Naive thymus-derived CD4-positive, alpha-beta T cell (primary cell): Measurements from ENCODE around the gene GPR146. TPM values are rescaled to one million over a fixed set of nuclear protein-coding genes. Genes with fewer than 3 reads are reported as not detected.
A peak's percentile ranks its signal among the peaks of the same experiment; 100 is the strongest.

Experiments used
- ATAC-seq: fragments of 150-1000 bp; cut with Tn5 transposase; 2 replicates; pipeline ENCODE4 v1.10.0; 2021; ENCODE audit warnings: mild to moderate bottlenecking, moderate library complexity
- CTCF ChIA-PET: fragments of 350-600 bp; sonication (Branson Sonifier 250); formaldehyde crosslinking; loops from one replicate; lab custom pipeline; 2021; ENCODE audit warnings: antibody characterized with exemption; lab: Charles Lee
- POLR2A ChIA-PET: fragments of 350-600 bp; sonication (Branson Sonifier 250); formaldehyde crosslinking; loops from one replicate; lab custom pipeline; 2021; ENCODE audit warnings: antibody characterized with exemption, inconsistent platforms; lab: Charles Lee
- DNase-seq, 9 donors: peaks; one replicate each; pipeline versions ENCODE4 v3.0.0 to v3.0.0-alpha.2; 2020 to 2022; ENCODE audit warnings: mixed read lengths in 1 of 9
- H3K27ac ChIP-seq: one replicate; pipeline ENCODE4 v1.7.0; 2013; ENCODE audit warnings: mild to moderate bottlenecking, low read depth, low read length, moderate library complexity
- H3K27me3 ChIP-seq, 2 donors: one replicate each; pipeline ENCODE4 v1.7.0; 2013; ENCODE audit warnings: low read length in 2 of 2, mild to moderate bottlenecking in 2 of 2, moderate library complexity in 2 of 2; ENCODE audit not compliant: control insufficient read depth in 2 of 2, insufficient read depth in 2 of 2
- H3K36me3 ChIP-seq, 3 experiments: 1 replicate in 2 of 3; 2 replicates in 1 of 3; pipeline ENCODE4 v1.7.0; 2013; ENCODE audit warnings: low read length in 3 of 3, mild to moderate bottlenecking in 3 of 3, moderate library complexity in 1 of 3; ENCODE audit not compliant: insufficient read depth in 3 of 3, control insufficient read depth in 2 of 3
- H3K4me1 ChIP-seq, 2 donors: one replicate each; pipeline ENCODE4 v1.7.0; 2013; ENCODE audit warnings: low read length in 2 of 2, mild to moderate bottlenecking in 2 of 2, moderate library complexity in 1 of 2; ENCODE audit not compliant: control insufficient read depth in 2 of 2, insufficient read depth in 2 of 2
- H3K4me3 ChIP-seq: 2 replicates; pipeline ENCODE4 v1.7.0; 2013; ENCODE audit warnings: mild to moderate bottlenecking, low read length
- H3K9me3 ChIP-seq, 3 experiments: 1 replicate in 2 of 3; 2 replicates in 1 of 3; pipeline ENCODE4 v1.7.0; 2013; ENCODE audit warnings: low read length in 3 of 3; ENCODE audit not compliant: control insufficient read depth in 2 of 3
- H3K27ac Mint-ChIP-seq, 9 donors: one replicate each; pipeline ENCODE4 v1.8.0; 2020 to 2022; ENCODE audit warnings: mixed read lengths in 9 of 9, mild to moderate bottlenecking in 8 of 9, moderate library complexity in 5 of 9, inconsistent platforms in 2 of 9
- H3K27me3 Mint-ChIP-seq, 5 donors: one replicate each; pipeline ENCODE4 v1.8.0; 2021 to 2022; ENCODE audit warnings: mixed read lengths in 5 of 5, mild to moderate bottlenecking in 1 of 5
- H3K36me3 Mint-ChIP-seq, 5 donors: one replicate each; pipeline ENCODE4 v1.8.0; 2020 to 2022; ENCODE audit warnings: mixed read lengths in 5 of 5, mild to moderate bottlenecking in 3 of 5, inconsistent platforms in 1 of 5
- H3K4me1 Mint-ChIP-seq, 7 donors: one replicate each; pipeline ENCODE4 v1.8.0; 2020 to 2022; ENCODE audit warnings: mixed read lengths in 7 of 7, mild to moderate bottlenecking in 3 of 7, inconsistent platforms in 1 of 7
- H3K4me3 Mint-ChIP-seq, 10 donors: one replicate each; pipeline ENCODE4 v1.8.0; 2020 to 2022; ENCODE audit warnings: mild to moderate bottlenecking in 10 of 10, mixed read lengths in 10 of 10, moderate library complexity in 6 of 10, inconsistent platforms in 2 of 10
- H3K9me3 Mint-ChIP-seq, 11 donors: one replicate each; pipeline ENCODE4 v1.8.0; 2020 to 2022; ENCODE audit warnings: mixed read lengths in 11 of 11, mild to moderate bottlenecking in 4 of 11, inconsistent platforms in 1 of 11, moderate library complexity in 1 of 11
- intact Hi-C, 2 donors: fragments of 100-400 bp; cut with micrococcal nuclease; formaldehyde crosslinking; loops; one replicate each; pipeline ENCODE4 v1.15.1; 2023
- polyA plus RNA-seq, 2 donors: library from polyadenylated mRNA; unstranded; fragments of 300-500 nt; fragmentation: Illumina TruSeq; gene quantifications; one replicate each; pipeline ENCODE4 v1.2.3, GENCODE V29; 2021
- total RNA-seq, 6 experiments: library from RNA in 5 of 6; stranded (reverse) in 5 of 6; gene quantifications; 1 replicate in 5 of 6; 2 replicates in 1 of 6; pipeline ENCODE4 v1.2.3 and lab custom pipeline; 2021 to 2026

Gene GPR146
- total and polyA plus RNA-seq, 7 experiments from 2014 or later = 10.1 to 26.5 (median 15.9) TPM

- no peak overlapping the region for H3K4me3 Mint-ChIP-seq
- no peak overlapping the region for H3K4me3 ChIP-seq
- H3K27ac ChIP-seq = no peak overlapping the region
- H3K9me3 Mint-ChIP-seq = peaks cover 0 to 1% (median 0%) of the 10 kb centered on the region in 11 donors
- peaks cover 6 to 18% (median 14%) of the 10 kb centered on the region in 7 donors for H3K4me1 Mint-ChIP-seq
- H3K27ac Mint-ChIP-seq = no peak overlapping the region
- intact Hi-C loops = no loop called here
- peaks cover 0 to 2% (median 0%) of the 10 kb centered on the region in 3 experiments for H3K36me3 ChIP-seq
- H3K27me3 Mint-ChIP-seq = peaks cover 0 to 3% (median 0%) of the 10 kb centered on the region in 5 donors
- ATAC-seq (no peak), DNase-seq (no peak)
- ChIA-PET CTCF (interaction anchor here (3.8 kb wide), 1 partner anchor 69 kb away, joined by 170 read pairs; no protein-coding TSS in a partner anchor), POLR2A (no interaction called here)
- H3K9me3 ChIP-seq = no peaks in the 10 kb centered on the region
- peaks cover 6 to 9% of the 10 kb centered on the region in 2 donors for H3K4me1 ChIP-seq
- peaks cover 0 to 6% (median 0%) of the 10 kb centered on the region in 5 donors for H3K36me3 Mint-ChIP-seq
- no peaks in the 10 kb centered on the region for H3K27me3 ChIP-seq
Measured at GRCh38 chr7:1063361-1063760, 19.0 kb downstream of the GPR146 start.

GRCh38 chr7:1064581-1064980 is 20.2 kb downstream of the GPR146 start:
- Mint-ChIP-seq H3K27me3 (peaks cover 0 to 3% (median 0%) of the 10 kb centered on the region in 5 donors), H3K36me3 (no peaks in the 10 kb centered on the region), H3K4me3 (peak overlapping the region in 1 of 10 donors; percentile 30), H3K27ac (no peak overlapping the region), H3K4me1 (peaks cover 6 to 14% (median 9%) of the 10 kb centered on the region in 7 donors), H3K9me3 (peaks cover 0 to 1% (median 0%) of the 10 kb centered on the region in 11 donors)
- Histone ChIP-seq H3K9me3 (no peaks in the 10 kb centered on the region), H3K4me1 (peaks cover 6 to 9% of the 10 kb centered on the region in 2 donors), H3K27me3 (no peaks in the 10 kb centered on the region), H3K27ac (no peak overlapping the region), H3K36me3 (no peaks in the 10 kb centered on the region), H3K4me3 (no peak overlapping the region)
- ChIA-PET POLR2A (interaction anchor here (1.7 to 2.3 kb wide), 5 partner anchors 9 to 89 kb away, joined by 5 to 25 read pairs (median 12); partner anchors contain the start of genes COX19 and GPR146), CTCF (interaction anchor here (1.1 to 3.8 kb wide), 8 partner anchors 9 to 157 kb away, joined by 3 to 170 read pairs (median 10); no protein-coding TSS in a partner anchor)
- DNase-seq (no peak), ATAC-seq (no peak)
- intact Hi-C loops = loop anchor here (2.0 kb wide), 3 partner anchors 36 to 112 kb away; no protein-coding TSS in a partner anchor

GRCh38 chr7:1065263-1065584 is 20.9 kb downstream of the GPR146 start:
- Mint-ChIP-seq H3K4me3 (peak overlapping the region in 9 of 10 donors; percentile 62 to 83 (median 75)), H3K27ac (no peak overlapping the region)
- intact Hi-C loops = loop anchor here (1.0 to 2.0 kb wide), 8 partner anchors 21 to 157 kb away; partner anchors contain the start of gene GPR146 (in 1 of the 2)

DNA sequence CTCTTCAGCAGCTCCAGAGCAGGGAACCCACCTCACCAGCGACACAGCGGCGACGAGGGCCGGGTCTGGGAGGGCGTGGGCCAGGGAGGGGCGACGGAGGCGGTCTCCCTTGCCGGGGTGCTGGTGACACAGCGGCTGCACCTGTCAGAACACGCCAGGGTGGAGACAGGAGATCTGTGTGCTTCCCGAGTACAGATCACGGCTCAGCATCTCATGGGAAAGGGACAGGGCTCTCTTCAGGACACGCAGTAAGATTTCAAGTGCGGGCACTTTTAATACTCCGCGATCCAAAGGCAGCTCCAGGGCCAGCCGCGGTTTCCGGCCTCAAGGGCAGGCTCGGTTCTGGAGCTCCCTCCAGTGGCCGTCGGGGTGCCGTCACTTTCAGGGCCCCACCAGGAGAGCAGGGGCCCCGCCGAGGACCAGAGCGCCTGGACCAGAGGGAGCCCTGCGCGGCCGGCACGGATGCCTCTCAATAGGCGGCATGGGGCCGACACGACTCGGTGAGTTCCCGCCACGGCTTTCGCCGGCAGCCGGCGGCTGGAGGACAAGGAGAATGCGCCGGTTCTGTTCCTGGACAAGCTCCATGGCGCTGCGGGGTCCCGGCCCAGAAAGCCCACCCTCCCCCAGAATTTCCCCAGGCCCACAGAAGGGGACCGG is 21.4 kb downstream of the GPR146 start:
- H3K4me3 Mint-ChIP-seq = peak overlapping the region; percentile 62 to 83 (median 74)
- H3K4me3 ChIP-seq = peak overlapping the region; percentile 54
- intact Hi-C loops = loop anchor here (1.0 to 2.0 kb wide), 8 partner anchors 21 to 157 kb away; partner anchors contain the start of gene GPR146 (in 1 of the 2)
- no peaks in the 10 kb centered on the region for H3K27me3 ChIP-seq
- DNase-seq = peak; percentile 66 to 87 (median 81)
- peak overlapping the region in 2 of 9 donors; percentile 24 to 32 for H3K27ac Mint-ChIP-seq
- POLR2A ChIA-PET = interaction anchor here (0.7 to 2.3 kb wide), 6 partner anchors 10 to 90 kb away, joined by 5 to 25 read pairs (median 8); partner anchors contain the start of genes COX19 and GPR146
- ATAC-seq = peak; percentile 96
- peaks cover 6 to 18% (median 9%) of the 10 kb centered on the region in 7 donors for H3K4me1 Mint-ChIP-seq
- no peak overlapping the region for H3K27ac ChIP-seq
- peaks cover 6 to 9% of the 10 kb centered on the region in 2 donors for H3K4me1 ChIP-seq
- peaks cover 0 to 3% (median 0%) of the 10 kb centered on the region in 5 donors for H3K27me3 Mint-ChIP-seq
- no peaks in the 10 kb centered on the region for H3K9me3 ChIP-seq
- CTCF ChIA-PET = interaction anchor here (0.6 to 3.8 kb wide), 21 partner anchors 10 to 710 kb away, joined by 3 to 170 read pairs (median 4); partner anchors contain the start of gene GPR146
- H3K9me3 Mint-ChIP-seq = peaks cover 0 to 5% (median 0%) of the 10 kb centered on the region in 11 donors
- no peaks in the 10 kb centered on the region for H3K36me3 Mint-ChIP-seq
- H3K36me3 ChIP-seq = no peaks in the 10 kb centered on the region

More at GRCh38 chr7:1065263-1065584, 20.9 kb downstream of the GPR146 start:
- ChIA-PET CTCF (interaction anchor here (0.7 to 3.8 kb wide), 18 partner anchors 9 to 709 kb away, joined by 3 to 170 read pairs (median 4); partner anchors contain the start of gene GPR146), POLR2A (interaction anchor here (1.7 to 2.3 kb wide), 5 partner anchors 10 to 90 kb away, joined by 5 to 25 read pairs (median 12); partner anchors contain the start of genes COX19 and GPR146)
- peaks cover 6 to 9% of the 10 kb centered on the region in 2 donors for H3K4me1 ChIP-seq
- H3K27ac ChIP-seq = no peak overlapping the region
- no peaks in the 10 kb centered on the region for H3K36me3 ChIP-seq
- no peaks in the 10 kb centered on the region for H3K27me3 ChIP-seq
- peaks cover 0 to 1% (median 0%) of the 10 kb centered on the region in 11 donors for H3K9me3 Mint-ChIP-seq
- H3K27me3 Mint-ChIP-seq = peaks cover 0 to 3% (median 0%) of the 10 kb centered on the region in 5 donors
- no peak for ATAC-seq
- peaks cover 6 to 14% (median 9%) of the 10 kb centered on the region in 7 donors for H3K4me1 Mint-ChIP-seq
- H3K36me3 Mint-ChIP-seq = no peaks in the 10 kb centered on the region
- no peaks in the 10 kb centered on the region for H3K9me3 ChIP-seq
- peak overlapping the region; percentile 54 for H3K4me3 ChIP-seq
- DNase-seq = no peak

GRCh38 chr7:1066242-1066588 is 21.9 kb downstream of the GPR146 start:
- no peak overlapping the region for H3K27ac ChIP-seq
- CTCF ChIA-PET = interaction anchor here (0.6 to 3.8 kb wide), 19 partner anchors 10 to 710 kb away, joined by 3 to 170 read pairs (median 4); partner anchors contain the start of gene GPR146
- no peaks in the 10 kb centered on the region for H3K9me3 ChIP-seq
- Mint-ChIP-seq H3K9me3 (peaks cover 0 to 7% (median 0%) of the 10 kb centered on the region in 11 donors), H3K36me3 (no peaks in the 10 kb centered on the region), H3K27me3 (peaks cover 0 to 3% (median 0%) of the 10 kb centered on the region in 5 donors), H3K4me3 (no peak overlapping the region), H3K27ac (no peak overlapping the region), H3K4me1 (peaks cover 6 to 18% (median 9%) of the 10 kb centered on the region in 7 donors)
- H3K4me1 ChIP-seq = peaks cover 6 to 9% of the 10 kb centered on the region in 2 donors
- intact Hi-C loops = no loop called here
- no peak for DNase-seq
- ATAC-seq = no peak
- H3K27me3 ChIP-seq = no peaks in the 10 kb centered on the region
- H3K36me3 ChIP-seq = no peaks in the 10 kb centered on the region
- no peak overlapping the region for H3K4me3 ChIP-seq
- POLR2A ChIA-PET = interaction anchor here (0.7 to 2.3 kb wide), 6 partner anchors 11 to 91 kb away, joined by 5 to 25 read pairs (median 8); partner anchors contain the start of genes COX19 and GPR146

- no peaks in the 10 kb centered on the region for H3K9me3 ChIP-seq
- Mint-ChIP-seq H3K4me3 (no peak overlapping the region), H3K27me3 (no peaks in the 10 kb centered on the region), H3K9me3 (peaks cover 0 to 7% (median 0%) of the 10 kb centered on the region in 11 donors), H3K4me1 (peaks cover 0 to 11% (median 7%) of the 10 kb centered on the region in 7 donors), H3K36me3 (no peaks in the 10 kb centered on the region), H3K27ac (no peak overlapping the region)
- intact Hi-C loops = no loop called here
- no peak overlapping the region for H3K27ac ChIP-seq
- H3K4me1 ChIP-seq = peaks cover 6 to 9% of the 10 kb centered on the region in 2 donors
- ChIA-PET CTCF (interaction anchor here (1.5 to 2.3 kb wide), 2 partner anchors 73 to 75 kb away, joined by 4 to 19 read pairs; no protein-coding TSS in a partner anchor), POLR2A (interaction anchor here (0.6 kb wide), 1 partner anchor 254 kb away, joined by 4 read pairs; no protein-coding TSS in a partner anchor)
- H3K36me3 ChIP-seq = no peaks in the 10 kb centered on the region
- no peak overlapping the region for H3K4me3 ChIP-seq
- ATAC-seq = no peak
- no peaks in the 10 kb centered on the region for H3K27me3 ChIP-seq
- DNase-seq = no peak
Measured at GRCh38 chr7:1068013-1068412, 23.7 kb downstream of the GPR146 start.
